AG04449 (cell line): ENCODE results near the gene MRPL20.
A peak's percentile ranks its signal among the peaks of the same experiment; 100 is the strongest.

Experiments used
- CTCF ChIA-PET: fragments of 350-600 bp; formaldehyde crosslinking; extraction: SDS; loops from one replicate; lab custom pipeline; 2021; ENCODE audit warnings: antibody characterized with exemption; lab: Yijun Ruan, JAX
- POLR2A ChIA-PET: fragments of 400-600, 350-600 bp; formaldehyde crosslinking; extraction: SDS; loops from one replicate; lab custom pipeline; 2020; ENCODE audit warnings: antibody characterized with exemption, inconsistent platforms; lab: Yijun Ruan, JAX
- DNase-seq: peaks from one replicate; pipeline ENCODE4 v3.0.0-alpha.2; 2010; ENCODE audit warnings: low read depth, low spot score
- H3K4me3 ChIP-seq: 2 replicates; pipeline ENCODE4 v1.5.1; 2011; ENCODE audit warnings: low read depth, mild to moderate bottlenecking, control low read depth, low read length
- TF ChIP-seq, protein P1 (sequence below): IDR thresholded peaks from one replicate; pipeline ENCODE4 v1.5.1; 2011; ENCODE audit warnings: mild to moderate bottlenecking, moderate library complexity, low read length, control low read depth, inconsistent platforms; ENCODE audit not compliant: insufficient read depth; ENCODE audit errors: missing control alignments

Gene MRPL20

DNA sequence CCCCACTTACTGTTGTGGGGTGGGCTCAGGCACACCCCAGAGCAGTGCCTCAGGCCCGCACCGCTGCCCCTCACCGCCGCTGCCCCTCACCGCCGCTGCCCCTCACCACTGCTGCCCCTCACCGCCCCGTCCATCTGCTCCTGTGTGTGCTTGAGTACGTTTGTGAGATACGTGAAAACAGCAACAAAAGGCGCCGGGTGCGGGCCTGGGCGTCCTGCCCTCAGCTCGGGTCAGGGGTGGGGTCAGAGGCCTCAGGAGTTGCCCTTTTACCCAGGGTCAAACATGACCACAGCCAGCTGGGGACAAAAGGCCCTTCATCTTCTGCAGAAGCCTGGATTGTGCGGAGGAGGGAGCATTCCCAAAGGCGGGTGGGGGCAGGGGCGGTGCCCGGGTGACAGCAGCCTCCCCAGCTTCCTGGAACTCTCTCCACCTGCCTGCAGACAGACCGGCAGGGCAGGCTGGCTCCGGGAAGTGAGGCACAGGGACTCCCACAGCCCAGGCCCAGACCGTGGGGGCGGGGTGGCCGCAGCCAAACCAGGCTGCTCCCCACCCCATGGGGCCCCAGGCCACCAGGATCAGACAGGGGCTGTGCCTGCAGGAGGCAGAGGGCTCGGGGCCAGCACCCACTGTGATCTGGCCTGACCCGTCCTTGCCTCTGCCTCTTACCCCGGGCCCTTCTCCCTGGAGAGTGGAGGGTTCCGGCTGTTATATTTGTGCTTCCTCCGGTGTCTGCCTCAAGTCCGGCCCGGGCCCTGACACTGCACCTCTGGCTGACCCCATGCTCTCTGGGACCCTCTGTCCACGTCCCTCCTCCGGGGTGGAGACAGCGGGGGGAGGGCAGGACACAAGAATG is 26.1 kb upstream of the MRPL20 start:
- CTCF ChIA-PET: interaction anchor here (1.6 to 2.3 kb wide), 2 partner anchors 8 to 9 kb away, joined by 4 to 8 read pairs; no protein-coding TSS in a partner anchor
- DNase-seq: no peak
- POLR2A ChIA-PET: no interaction called here
- TF ChIP-seq, protein P1, sequence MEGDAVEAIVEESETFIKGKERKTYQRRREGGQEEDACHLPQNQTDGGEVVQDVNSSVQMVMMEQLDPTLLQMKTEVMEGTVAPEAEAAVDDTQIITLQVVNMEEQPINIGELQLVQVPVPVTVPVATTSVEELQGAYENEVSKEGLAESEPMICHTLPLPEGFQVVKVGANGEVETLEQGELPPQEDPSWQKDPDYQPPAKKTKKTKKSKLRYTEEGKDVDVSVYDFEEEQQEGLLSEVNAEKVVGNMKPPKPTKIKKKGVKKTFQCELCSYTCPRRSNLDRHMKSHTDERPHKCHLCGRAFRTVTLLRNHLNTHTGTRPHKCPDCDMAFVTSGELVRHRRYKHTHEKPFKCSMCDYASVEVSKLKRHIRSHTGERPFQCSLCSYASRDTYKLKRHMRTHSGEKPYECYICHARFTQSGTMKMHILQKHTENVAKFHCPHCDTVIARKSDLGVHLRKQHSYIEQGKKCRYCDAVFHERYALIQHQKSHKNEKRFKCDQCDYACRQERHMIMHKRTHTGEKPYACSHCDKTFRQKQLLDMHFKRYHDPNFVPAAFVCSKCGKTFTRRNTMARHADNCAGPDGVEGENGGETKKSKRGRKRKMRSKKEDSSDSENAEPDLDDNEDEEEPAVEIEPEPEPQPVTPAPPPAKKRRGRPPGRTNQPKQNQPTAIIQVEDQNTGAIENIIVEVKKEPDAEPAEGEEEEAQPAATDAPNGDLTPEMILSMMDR: no peak
- no peak overlapping the region for H3K4me3 ChIP-seq

DNA sequence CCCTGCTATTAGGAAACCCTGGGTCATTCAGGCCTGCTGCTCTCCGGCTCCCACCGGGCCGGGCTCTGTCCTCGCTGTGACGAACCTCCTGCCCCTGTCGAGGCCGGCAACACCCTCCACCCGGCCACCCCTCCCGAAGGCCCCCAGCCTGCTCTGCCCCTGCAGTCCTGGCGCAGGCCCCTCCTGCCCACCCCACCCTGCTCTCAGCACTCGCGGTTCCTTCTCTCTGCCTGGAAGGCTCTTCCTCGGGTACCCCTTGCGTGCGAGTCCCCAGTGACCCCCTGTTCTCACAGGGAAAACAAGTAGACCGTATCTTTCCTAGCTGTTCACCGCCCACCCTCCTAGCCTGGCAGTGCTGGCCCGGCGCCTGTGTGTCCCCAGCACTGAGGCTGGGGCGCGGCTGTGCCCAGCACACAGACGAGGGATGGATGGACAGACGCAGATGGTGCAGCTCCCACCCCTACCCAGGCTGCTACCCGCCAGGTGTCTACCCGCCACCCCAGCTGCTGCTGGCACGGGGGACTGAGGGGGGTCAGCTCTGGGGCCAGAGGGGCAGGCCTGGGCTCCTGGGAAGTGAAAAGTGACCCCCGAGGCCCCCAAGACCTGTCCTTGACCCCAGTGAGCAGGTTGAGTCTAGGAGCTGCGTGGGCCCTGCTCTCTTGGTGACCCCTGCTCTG is 25.3 kb upstream of the MRPL20 start:
- ChIA-PET CTCF (interaction anchor here (1.6 to 2.3 kb wide), 2 partner anchors 8 to 10 kb away, joined by 4 to 8 read pairs; no protein-coding TSS in a partner anchor), POLR2A (interaction anchor here (0.6 kb wide), 1 partner anchor 129 kb away, joined by 3 read pairs; no protein-coding TSS in a partner anchor)
- TF ChIP-seq, protein P1: no peak
- DNase-seq: no peak
- no peak overlapping the region for H3K4me3 ChIP-seq

GRCh38 chr1:1431845-1432273 is 24.8 kb upstream of the MRPL20 start:
- POLR2A ChIA-PET: interaction anchor here (0.6 kb wide), 1 partner anchor 129 kb away, joined by 3 read pairs; no protein-coding TSS in a partner anchor
- no peak overlapping the region for H3K4me3 ChIP-seq
- CTCF ChIA-PET: interaction anchor here (1.6 to 2.3 kb wide), 2 partner anchors 9 to 11 kb away, joined by 4 to 8 read pairs; no protein-coding TSS in a partner anchor
- no peak for DNase-seq
- TF ChIP-seq, protein P1: no peak

DNA sequence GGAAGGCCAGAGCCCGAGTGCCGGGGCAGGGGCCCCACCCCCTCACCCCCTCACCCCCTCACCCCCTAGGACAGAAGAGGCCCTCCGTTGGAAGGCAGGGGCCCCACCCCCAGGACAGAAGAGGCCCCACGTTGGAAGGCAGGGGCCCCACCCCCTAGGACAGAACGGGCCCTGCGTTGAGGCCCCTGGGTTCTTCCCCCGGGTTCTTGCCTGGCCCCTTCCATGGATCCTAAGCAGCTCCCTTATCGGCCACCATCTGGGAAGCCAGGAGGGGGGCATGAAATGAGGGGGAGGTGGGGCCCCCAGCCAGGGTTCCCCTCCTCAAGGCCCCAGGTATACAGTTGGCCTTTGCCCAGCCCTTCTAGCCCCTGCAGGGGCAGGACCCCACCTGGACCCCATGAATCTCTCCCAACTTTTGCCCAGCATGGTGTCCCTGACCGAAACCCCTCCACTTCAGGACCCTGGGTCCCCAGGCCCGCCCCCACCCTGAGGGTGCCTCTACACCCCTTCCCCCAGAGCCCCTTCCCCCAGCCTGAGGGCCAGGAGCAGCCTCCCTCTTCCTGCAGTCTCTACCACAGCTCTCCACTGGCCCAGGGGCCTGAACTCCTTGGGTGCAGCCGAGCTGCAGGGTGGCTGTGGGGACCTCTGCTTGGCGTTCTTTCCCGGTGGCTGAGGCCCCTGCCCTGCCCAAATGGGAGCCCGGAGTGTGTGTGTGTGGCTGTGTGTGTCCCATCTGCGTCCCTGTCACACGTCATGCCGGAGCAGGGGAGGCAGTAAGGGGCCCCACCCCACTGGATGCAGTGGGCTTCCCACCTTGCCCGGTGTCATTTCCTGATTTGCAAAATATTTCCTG is 24.1 kb upstream of the MRPL20 start:
- H3K4me3 ChIP-seq: no peak overlapping the region
- TF ChIP-seq, protein P1: no peak
- CTCF ChIA-PET: interaction anchor here (0.5 to 2.9 kb wide), 5 partner anchors 9 to 39 kb away, joined by 3 to 22 read pairs (median 4); partner anchors contain the start of gene CCNL2
- no peak for DNase-seq
- POLR2A ChIA-PET: no interaction called here

GRCh38 chr1:1430114-1430982 is 23.3 kb upstream of the MRPL20 start:
- H3K4me3 ChIP-seq: no peak overlapping the region
- CTCF ChIA-PET: interaction anchor here (0.5 to 2.9 kb wide), 4 partner anchors 10 to 38 kb away, joined by 3 to 22 read pairs (median 6); partner anchors contain the start of gene CCNL2
- DNase-seq: no peak
- POLR2A ChIA-PET: no interaction called here
- TF ChIP-seq, protein P1: peak; percentile 29
